ENCODE results near the gene NUP214. TPM values are rescaled to one million over a fixed set of nuclear protein-coding genes. Genes with fewer than 3 reads are reported as not detected.
"Not testable (repeated sequence)": the region's sequence is repeated elsewhere in the genome, so short reads cannot be mapped to it uniquely, and the experiment has no call there.

The NUP214 gene
- total RNA-seq, 1 donor from 2014 or later = 77.7 TPM

DNA sequence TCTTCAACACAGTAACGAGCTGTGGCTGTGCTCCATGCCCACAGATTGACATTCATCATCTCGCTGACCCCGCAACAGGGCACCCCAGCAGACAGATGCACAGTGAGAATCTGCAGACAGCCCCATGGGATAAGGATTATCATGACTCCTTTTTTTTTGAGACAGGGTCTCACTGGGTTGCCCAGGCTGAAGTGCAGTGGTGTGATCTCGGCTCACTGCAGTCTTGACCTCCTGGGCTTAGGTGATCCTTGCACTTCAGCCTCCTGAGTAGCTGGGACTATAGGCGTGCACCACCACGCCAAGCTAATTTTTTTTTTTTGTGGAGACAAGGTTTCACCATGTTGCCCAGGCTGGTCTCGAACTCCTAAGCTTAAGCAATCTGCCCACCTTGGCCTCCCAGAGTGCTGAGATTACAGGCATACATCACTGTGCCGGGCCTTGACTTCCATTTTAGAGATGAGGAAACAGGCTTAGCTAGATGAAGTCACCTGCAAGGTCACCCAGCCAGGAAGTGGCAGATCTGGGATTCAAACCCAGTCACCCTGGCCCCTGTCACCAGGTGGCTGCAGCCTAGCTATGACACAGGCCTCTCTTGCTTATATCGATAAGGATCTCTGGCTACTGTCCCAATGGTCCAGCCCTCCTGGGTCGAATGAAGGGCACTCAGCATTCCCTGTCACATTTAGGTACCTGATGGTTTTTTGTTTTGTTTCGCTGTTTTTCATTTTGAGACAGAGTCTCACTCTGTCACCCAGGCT is 24.0 kb upstream of the NUP214 start:
- no peak overlapping the region for H3K4me3 Mint-ChIP-seq
- no peak overlapping the region for H3K27ac Mint-ChIP-seq
- intact Hi-C loops (cut with micrococcal nuclease) = no loop called here
- no peaks in the 10 kb centered on the region for H3K9me3 Mint-ChIP-seq
- no peaks in the 10 kb centered on the region for H3K4me1 Mint-ChIP-seq
- peaks cover 15% of the 10 kb centered on the region for H3K27me3 Mint-ChIP-seq
- no peaks in the 10 kb centered on the region for H3K36me3 Mint-ChIP-seq (ENCODE audit: low read depth)
- no peak for DNase-seq

DNA sequence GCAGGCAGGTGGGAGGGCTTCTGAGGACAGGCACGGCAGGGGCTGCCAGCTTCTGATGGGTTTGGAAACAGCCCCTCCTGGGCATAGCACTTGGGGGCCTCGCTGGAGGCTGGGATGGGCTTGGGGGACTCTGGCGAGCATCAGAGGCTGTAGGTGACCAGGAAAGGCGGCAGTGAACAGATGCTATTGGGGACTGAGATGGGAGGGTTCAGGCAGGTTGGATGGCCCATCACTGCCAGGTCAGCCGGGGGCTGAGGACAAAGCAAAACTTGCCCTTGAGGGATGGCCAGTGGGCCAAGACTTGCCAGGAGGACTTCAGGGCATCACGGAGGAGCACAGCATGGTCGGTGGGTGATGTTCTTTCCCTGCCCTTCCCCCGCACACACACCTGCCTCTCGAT is 22.4 kb upstream of the NUP214 start:
- H3K36me3 Mint-ChIP-seq (ENCODE audit: low read depth) = no peaks in the 10 kb centered on the region
- no peak overlapping the region for H3K4me3 Mint-ChIP-seq
- H3K9me3 Mint-ChIP-seq = no peaks in the 10 kb centered on the region
- H3K27me3 Mint-ChIP-seq = peaks cover 5% of the 10 kb centered on the region
- intact Hi-C loops (cut with micrococcal nuclease) = no loop called here
- no peak overlapping the region for H3K27ac Mint-ChIP-seq
- DNase-seq = no peak
- no peaks in the 10 kb centered on the region for H3K4me1 Mint-ChIP-seq

GRCh38 chr9:131103535-131103934 is 21.9 kb upstream of the NUP214 start:
- no peaks in the 10 kb centered on the region for H3K9me3 Mint-ChIP-seq
- intact Hi-C loops (cut with micrococcal nuclease) = no loop called here
- H3K27ac Mint-ChIP-seq = no peak overlapping the region
- no peak overlapping the region for H3K4me3 Mint-ChIP-seq
- peaks cover 2% of the 10 kb centered on the region for H3K27me3 Mint-ChIP-seq
- H3K4me1 Mint-ChIP-seq = no peaks in the 10 kb centered on the region
- no peaks in the 10 kb centered on the region for H3K36me3 Mint-ChIP-seq (ENCODE audit: low read depth)
- DNase-seq = no peak

DNA sequence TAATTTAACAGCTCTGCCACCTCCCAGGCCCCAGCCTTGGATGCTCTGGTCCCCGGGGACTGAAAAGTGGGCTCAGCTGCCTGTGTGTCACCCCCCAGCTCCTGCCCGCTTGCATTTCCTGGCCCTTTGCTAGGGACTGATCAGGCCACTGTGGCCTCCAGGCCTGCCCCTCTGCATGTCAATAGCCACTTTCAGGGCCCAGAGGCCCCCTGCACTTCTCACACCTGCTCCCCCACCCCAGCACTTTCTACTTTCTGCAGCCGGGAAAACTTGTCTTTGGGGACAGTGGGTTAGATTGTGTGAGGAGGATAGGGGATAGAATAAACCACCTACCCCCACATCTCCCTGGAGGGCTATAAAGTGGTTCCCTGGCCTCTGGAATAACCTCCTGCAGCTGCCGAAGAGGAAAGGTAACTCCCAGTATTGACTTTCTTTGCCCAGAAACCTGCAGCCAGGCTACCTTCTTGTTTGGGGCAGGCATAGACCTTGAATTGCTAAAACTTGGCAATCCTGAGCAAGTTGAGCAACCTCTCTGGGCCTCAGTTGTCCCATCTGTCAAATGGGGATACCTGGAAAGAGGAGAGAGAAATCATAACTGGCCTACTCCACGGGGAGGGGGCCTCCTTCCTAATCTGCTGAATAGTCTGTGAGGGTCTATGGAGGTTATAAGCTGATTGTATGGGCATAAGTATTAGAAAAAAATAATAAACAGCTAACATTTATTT is 21.2 kb upstream of the NUP214 start:
- peaks cover under 1% of the 10 kb centered on the region for H3K27me3 Mint-ChIP-seq
- intact Hi-C loops (cut with micrococcal nuclease) = no loop called here
- H3K9me3 Mint-ChIP-seq = no peaks in the 10 kb centered on the region
- H3K36me3 Mint-ChIP-seq (ENCODE audit: low read depth) = no peaks in the 10 kb centered on the region
- DNase-seq = no peak
- no peak overlapping the region for H3K4me3 Mint-ChIP-seq
- no peaks in the 10 kb centered on the region for H3K4me1 Mint-ChIP-seq
- H3K27ac Mint-ChIP-seq = no peak overlapping the region

DNA sequence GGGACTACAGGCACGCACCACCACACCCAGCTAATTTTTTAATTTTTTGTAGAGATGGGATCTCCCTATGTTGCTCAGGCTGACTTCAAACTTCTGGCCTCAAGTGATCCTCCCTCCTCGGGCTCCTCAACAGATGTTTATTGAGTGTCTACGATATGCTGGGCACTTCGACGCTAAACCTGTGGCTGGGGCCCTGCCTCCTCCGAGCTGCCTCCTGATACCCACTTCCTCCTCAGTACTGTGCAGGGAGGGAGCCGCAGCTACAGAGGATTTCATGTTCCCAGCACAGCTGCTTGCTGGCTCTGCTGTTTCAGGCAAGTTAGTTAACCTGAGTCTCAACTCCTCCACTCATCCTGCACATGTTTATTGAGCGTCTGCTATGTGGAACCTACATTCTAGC is 19.4 kb upstream of the NUP214 start:
- intact Hi-C loops (cut with micrococcal nuclease) = no loop called here
- no peak for DNase-seq
- no peaks in the 10 kb centered on the region for H3K27me3 Mint-ChIP-seq

GRCh38 chr9:131107760-131108159 is 17.6 kb upstream of the NUP214 start:
- H3K4me1 Mint-ChIP-seq = no peaks in the 10 kb centered on the region
- intact Hi-C loops (cut with micrococcal nuclease) = no loop called here
- no peaks in the 10 kb centered on the region for H3K27me3 Mint-ChIP-seq
- no peaks in the 10 kb centered on the region for H3K36me3 Mint-ChIP-seq (ENCODE audit: low read depth)
- no peak overlapping the region for H3K4me3 Mint-ChIP-seq
- no peaks in the 10 kb centered on the region for H3K9me3 Mint-ChIP-seq
- DNase-seq = no peak
- H3K27ac Mint-ChIP-seq = no peak overlapping the region

More for the DNA sequence above, 19.4 kb upstream of the NUP214 start:
- Mint-ChIP-seq H3K36me3 (ENCODE audit: low read depth) (no peaks in the 10 kb centered on the region), H3K4me1 (no peaks in the 10 kb centered on the region), H3K9me3 (no peaks in the 10 kb centered on the region), H3K27ac (no peak overlapping the region), H3K4me3 (no peak overlapping the region)

DNA sequence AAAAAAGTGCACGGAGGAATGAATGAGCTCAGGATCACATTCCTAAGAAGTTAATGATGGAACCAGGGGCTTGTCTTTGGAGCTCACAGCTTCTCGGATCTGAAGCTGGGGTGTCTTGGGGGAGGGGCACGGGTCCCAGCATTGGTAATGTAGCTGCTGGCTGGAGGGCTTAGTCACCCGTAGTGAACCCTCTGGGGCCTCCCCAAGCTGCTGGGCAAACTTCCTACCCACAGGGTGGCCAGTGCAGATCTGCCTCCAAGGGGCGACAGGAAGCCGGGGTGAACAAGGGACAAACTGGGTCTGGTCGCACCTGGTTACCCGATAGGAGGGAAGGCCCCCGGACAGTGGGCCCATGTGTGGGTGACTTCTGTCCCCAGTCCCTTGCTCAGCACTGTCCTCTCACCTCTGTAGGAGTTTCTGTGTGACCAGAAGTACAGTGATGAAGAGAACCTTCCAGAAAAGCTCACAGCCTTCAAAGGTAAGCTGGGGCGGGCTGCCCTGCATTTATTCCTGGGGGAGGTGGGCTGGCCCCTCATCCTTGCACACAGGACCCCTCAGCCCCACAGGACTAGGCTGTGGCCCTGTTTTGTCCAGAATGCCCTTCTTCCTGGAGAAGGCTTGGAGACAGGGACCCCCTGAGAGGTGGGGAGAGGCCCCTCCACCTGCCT is 14.1 kb upstream of the NUP214 start:
- no peaks in the 10 kb centered on the region for H3K36me3 Mint-ChIP-seq (ENCODE audit: low read depth)
- DNase-seq = no peak
- no peak overlapping the region for H3K27ac Mint-ChIP-seq
- H3K27me3 Mint-ChIP-seq = peaks cover 2% of the 10 kb centered on the region
- no peaks in the 10 kb centered on the region for H3K9me3 Mint-ChIP-seq
- H3K4me3 Mint-ChIP-seq = no peak overlapping the region
- no peaks in the 10 kb centered on the region for H3K4me1 Mint-ChIP-seq
- intact Hi-C loops (cut with micrococcal nuclease) = no loop called here

- DNase-seq = no peak
- Mint-ChIP-seq H3K4me1 (no peaks in the 10 kb centered on the region), H3K27me3 (peaks cover 2% of the 10 kb centered on the region), H3K27ac (no peak overlapping the region), H3K9me3 (no peaks in the 10 kb centered on the region), H3K4me3 (no peak overlapping the region), H3K36me3 (ENCODE audit: low read depth) (no peaks in the 10 kb centered on the region)
- intact Hi-C loops (cut with micrococcal nuclease) = no loop called here
Measured at GRCh38 chr9:131111854-131112311, 13.5 kb upstream of the NUP214 start.

DNA sequence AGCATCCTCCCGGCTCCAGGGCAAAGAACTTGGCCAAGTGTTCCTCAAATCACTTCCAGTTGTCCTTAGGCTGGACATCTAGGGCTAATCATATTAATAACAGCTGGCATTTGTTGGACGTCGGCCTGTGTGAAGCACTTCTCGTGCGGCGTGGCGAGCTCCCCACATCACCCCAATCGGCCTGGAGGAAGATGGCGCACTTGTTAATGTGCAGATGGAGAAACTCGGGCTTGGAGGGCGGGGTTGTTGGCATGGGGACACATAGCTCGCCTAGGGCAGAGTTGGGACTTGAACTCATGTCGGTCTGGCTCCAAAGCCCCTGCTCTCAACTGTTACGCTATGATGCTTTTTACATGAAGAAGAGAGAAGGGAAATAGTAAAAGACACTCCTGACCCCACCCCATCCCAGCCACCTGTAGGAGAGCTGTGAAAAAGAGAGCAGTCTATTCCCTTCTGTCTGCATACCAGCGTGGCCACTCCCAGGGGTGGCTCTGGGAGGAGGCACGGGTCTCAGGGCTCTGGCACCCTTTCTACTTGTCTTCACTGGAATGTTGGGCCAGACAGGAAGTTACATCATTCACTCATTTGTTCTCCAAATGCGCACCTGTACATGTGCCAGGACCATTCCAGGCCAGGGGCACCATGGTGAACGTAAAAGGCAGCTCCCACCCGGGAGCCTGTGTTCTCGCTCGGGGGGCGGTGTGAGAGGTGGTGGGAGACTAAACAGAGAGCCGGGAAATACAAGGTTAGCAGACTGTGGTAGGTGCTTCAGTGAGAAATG is 12.8 kb upstream of the NUP214 start:
- no peak overlapping the region for H3K27ac Mint-ChIP-seq
- no peaks in the 10 kb centered on the region for H3K4me1 Mint-ChIP-seq
- peaks cover 2% of the 10 kb centered on the region for H3K27me3 Mint-ChIP-seq
- H3K4me3 Mint-ChIP-seq = no peak overlapping the region
- intact Hi-C loops (cut with micrococcal nuclease) = no loop called here
- H3K36me3 Mint-ChIP-seq (ENCODE audit: low read depth) = no peaks in the 10 kb centered on the region
- H3K9me3 Mint-ChIP-seq = no peaks in the 10 kb centered on the region
- DNase-seq = no peak

DNA sequence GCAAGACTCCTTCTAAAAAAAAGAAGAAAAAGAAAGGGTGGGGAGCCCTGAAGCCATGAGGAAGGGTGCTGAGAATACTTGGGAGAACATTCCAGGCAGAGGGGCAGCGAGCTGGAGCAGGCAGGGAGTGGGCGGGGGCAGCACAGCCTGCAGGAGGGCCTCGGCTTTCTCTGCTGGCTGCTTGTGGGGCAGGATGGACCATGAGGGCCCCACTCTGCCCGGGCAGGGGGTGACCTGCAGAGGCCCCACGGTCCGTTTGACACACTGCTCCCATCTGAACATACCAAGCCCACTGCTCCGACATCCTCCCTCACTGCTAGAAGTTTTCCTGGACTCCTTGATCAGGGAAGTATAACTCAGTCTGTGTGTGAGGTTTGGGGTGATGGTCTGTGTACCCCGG is 11.7 kb upstream of the NUP214 start:
- no peak overlapping the region for H3K27ac Mint-ChIP-seq
- no peak overlapping the region for H3K4me3 Mint-ChIP-seq
- no peaks in the 10 kb centered on the region for H3K36me3 Mint-ChIP-seq (ENCODE audit: low read depth)
- H3K27me3 Mint-ChIP-seq = peaks cover 6% of the 10 kb centered on the region
- H3K4me1 Mint-ChIP-seq = no peaks in the 10 kb centered on the region
- DNase-seq = no peak
- H3K9me3 Mint-ChIP-seq = no peaks in the 10 kb centered on the region
- intact Hi-C loops (cut with micrococcal nuclease) = no loop called here

- H3K27me3 Mint-ChIP-seq = peaks cover 8% of the 10 kb centered on the region
- no peaks in the 10 kb centered on the region for H3K9me3 Mint-ChIP-seq
- H3K4me1 Mint-ChIP-seq = no peaks in the 10 kb centered on the region
- H3K4me3 Mint-ChIP-seq = no peak overlapping the region
- H3K27ac Mint-ChIP-seq = no peak overlapping the region
- H3K36me3 Mint-ChIP-seq (ENCODE audit: low read depth) = no peaks in the 10 kb centered on the region
- no peak for DNase-seq
- intact Hi-C loops (cut with micrococcal nuclease) = no loop called here
Measured at GRCh38 chr9:131114084-131114535, 11.3 kb upstream of the NUP214 start.

DNA sequence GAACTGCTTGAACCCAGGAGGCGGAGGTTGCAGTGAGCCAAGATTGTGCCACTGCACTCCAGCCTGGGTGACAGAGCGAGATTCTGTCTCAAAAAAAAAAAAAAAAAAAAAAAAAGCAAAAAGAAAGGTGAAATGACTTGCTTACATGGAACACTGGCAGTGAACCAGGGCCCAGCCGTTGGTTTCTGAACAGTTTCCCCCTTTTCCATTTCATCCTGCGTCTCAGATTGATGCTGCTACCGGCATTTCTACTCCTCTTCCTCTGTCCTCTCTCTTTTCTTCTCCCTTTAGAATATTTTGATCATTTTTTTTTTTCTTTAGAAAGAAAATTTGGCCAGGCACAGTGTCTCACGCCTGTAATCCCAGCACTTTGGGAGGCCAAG is 10.0 kb upstream of the NUP214 start:
- not testable (repeated sequence) for DNase-seq

GRCh38 chr9:131116281-131117120 is 8.9 kb upstream of the NUP214 start:
- no peak for DNase-seq
- no peak overlapping the region for H3K27ac Mint-ChIP-seq
- H3K36me3 Mint-ChIP-seq (ENCODE audit: low read depth) = no peaks in the 10 kb centered on the region
- H3K27me3 Mint-ChIP-seq = peaks cover 8% of the 10 kb centered on the region
- intact Hi-C loops (cut with micrococcal nuclease) = no loop called here
- H3K4me3 Mint-ChIP-seq = no peak overlapping the region
- no peaks in the 10 kb centered on the region for H3K4me1 Mint-ChIP-seq
- no peaks in the 10 kb centered on the region for H3K9me3 Mint-ChIP-seq

More for the DNA sequence above, 10.0 kb upstream of the NUP214 start:
- intact Hi-C loops (cut with micrococcal nuclease); H3K27me3 Mint-ChIP-seq; H3K36me3 Mint-ChIP-seq (ENCODE audit: low read depth); H3K27ac Mint-ChIP-seq; H3K4me3 Mint-ChIP-seq; H3K4me1 Mint-ChIP-seq; H3K9me3 Mint-ChIP-seq: not testable (repeated sequence)
